HFFc6 (cell line): ENCODE data around the gene HSDL1. TPM values are rescaled to one million over a fixed set of nuclear protein-coding genes. Genes with fewer than 3 reads are reported as not detected.
A peak's percentile ranks its signal among the peaks of the same experiment; 100 is the strongest.

ENCODE experiments used
- DNase-seq: peaks from one replicate; pipeline ENCODE4 v3.0.0-alpha.2; 2018
- H3K27ac Mint-ChIP-seq: 2 replicates; pipeline ENCODE4 v1.8.0; 2020; ENCODE audit warnings: mild to moderate bottlenecking, mixed read lengths
- H3K27me3 Mint-ChIP-seq: 2 replicates; pipeline ENCODE4 v1.8.0; 2021; ENCODE audit warnings: mild to moderate bottlenecking, moderate library complexity, mixed read lengths; ENCODE audit not compliant: insufficient read depth
- H3K36me3 Mint-ChIP-seq: 2 replicates; pipeline ENCODE4 v1.8.0; 2021; ENCODE audit warnings: low read depth, mixed read lengths
- H3K4me1 Mint-ChIP-seq: 2 replicates; pipeline ENCODE4 v1.8.0; 2020; ENCODE audit warnings: low read depth, mixed read lengths
- H3K4me3 Mint-ChIP-seq: 2 replicates; pipeline ENCODE4 v1.8.0; 2020; ENCODE audit warnings: mild to moderate bottlenecking, moderate library complexity, mixed read lengths
- H3K9me3 Mint-ChIP-seq: 2 replicates; pipeline ENCODE4 v1.8.0; 2020; ENCODE audit warnings: mild to moderate bottlenecking, mixed read lengths
- total RNA-seq, 6 experiments: library from RNA; stranded (reverse); fragmentation: NEBNext Ultra II Directional; extraction: Animal tissue kit (Norgen Biotek cat#: 25700); gene quantifications; 2 replicates in 1 of 6; 3 replicates in 5 of 6; pipeline ENCODE4 v1.2.3, GENCODE V29; 2021
- TF ChIP-seq, protein P1 (sequence below): fragments of 200-600 bp; sonication (generic); IDR thresholded peaks from 2 replicates; pipeline ENCODE4 v1.5.0; 2021; ENCODE audit warnings: antibody characterized with exemption, mild to moderate bottlenecking

The HSDL1 gene
- total RNA-seq, 6 experiments from 2014 or later, result 14.8 to 18.8 (median 17.2) TPM

GRCh38 chr16:84103678-84104077 is 41.3 kb downstream of the HSDL1 start:
- peaks cover 38% of the 10 kb centered on the region for H3K4me1 Mint-ChIP-seq
- TF ChIP-seq, protein P1, sequence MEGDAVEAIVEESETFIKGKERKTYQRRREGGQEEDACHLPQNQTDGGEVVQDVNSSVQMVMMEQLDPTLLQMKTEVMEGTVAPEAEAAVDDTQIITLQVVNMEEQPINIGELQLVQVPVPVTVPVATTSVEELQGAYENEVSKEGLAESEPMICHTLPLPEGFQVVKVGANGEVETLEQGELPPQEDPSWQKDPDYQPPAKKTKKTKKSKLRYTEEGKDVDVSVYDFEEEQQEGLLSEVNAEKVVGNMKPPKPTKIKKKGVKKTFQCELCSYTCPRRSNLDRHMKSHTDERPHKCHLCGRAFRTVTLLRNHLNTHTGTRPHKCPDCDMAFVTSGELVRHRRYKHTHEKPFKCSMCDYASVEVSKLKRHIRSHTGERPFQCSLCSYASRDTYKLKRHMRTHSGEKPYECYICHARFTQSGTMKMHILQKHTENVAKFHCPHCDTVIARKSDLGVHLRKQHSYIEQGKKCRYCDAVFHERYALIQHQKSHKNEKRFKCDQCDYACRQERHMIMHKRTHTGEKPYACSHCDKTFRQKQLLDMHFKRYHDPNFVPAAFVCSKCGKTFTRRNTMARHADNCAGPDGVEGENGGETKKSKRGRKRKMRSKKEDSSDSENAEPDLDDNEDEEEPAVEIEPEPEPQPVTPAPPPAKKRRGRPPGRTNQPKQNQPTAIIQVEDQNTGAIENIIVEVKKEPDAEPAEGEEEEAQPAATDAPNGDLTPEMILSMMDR, result no peak
- no peaks in the 10 kb centered on the region for H3K9me3 Mint-ChIP-seq
- H3K27me3 Mint-ChIP-seq, result no peaks in the 10 kb centered on the region
- peaks cover 5% of the 10 kb centered on the region for H3K36me3 Mint-ChIP-seq
- no peak for DNase-seq
- H3K4me3 Mint-ChIP-seq, result no peak overlapping the region
- peak overlapping the region; percentile 4; the same call in 1 of the 2 replicates for H3K27ac Mint-ChIP-seq

GRCh38 chr16:84098939-84099338 is 46.0 kb downstream of the HSDL1 start:
- TF ChIP-seq, protein P1, result no peak
- Mint-ChIP-seq H3K27me3 (no peaks in the 10 kb centered on the region), H3K9me3 (no peaks in the 10 kb centered on the region), H3K4me3 (no peak overlapping the region), H3K4me1 (peaks cover 22% of the 10 kb centered on the region), H3K36me3 (peaks cover 6% of the 10 kb centered on the region), H3K27ac (no peak overlapping the region; the same call in 1 of the 2 replicates)
- no peak for DNase-seq

DNA sequence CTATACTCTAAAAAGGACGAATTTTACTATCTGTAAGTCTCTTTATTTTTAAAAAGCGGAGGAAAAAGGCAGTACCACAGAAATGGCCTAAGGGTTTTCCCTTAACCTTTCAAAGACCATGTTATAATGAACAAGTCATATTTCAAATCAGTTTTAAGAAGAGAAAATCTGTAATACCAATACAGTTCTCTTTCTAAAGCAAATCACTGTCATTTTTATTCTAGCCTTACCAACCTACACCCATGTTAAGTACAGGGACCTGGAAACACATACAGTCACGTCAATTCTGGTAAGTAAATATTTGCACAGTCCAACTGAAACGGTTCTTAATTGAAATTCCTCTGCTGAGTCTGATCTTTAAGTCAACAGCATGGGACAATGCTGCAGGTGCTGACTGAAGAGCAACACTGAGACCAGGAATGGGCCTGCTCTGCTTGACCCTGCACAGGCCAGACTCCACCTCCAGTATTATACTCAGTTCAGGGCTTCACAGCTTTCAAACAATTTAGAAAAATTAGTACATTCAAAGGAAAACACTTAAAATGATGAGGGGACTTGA is 48.5 kb downstream of the HSDL1 start:
- Mint-ChIP-seq H3K36me3 (peaks cover 14% of the 10 kb centered on the region), H3K27ac (no peak overlapping the region), H3K27me3 (peaks cover 1% of the 10 kb centered on the region; the same call in 1 of the 2 replicates), H3K9me3 (no peaks in the 10 kb centered on the region), H3K4me3 (no peak overlapping the region), H3K4me1 (peaks cover 16% of the 10 kb centered on the region)
- no peak for DNase-seq
- TF ChIP-seq, protein P1, result no peak

DNA sequence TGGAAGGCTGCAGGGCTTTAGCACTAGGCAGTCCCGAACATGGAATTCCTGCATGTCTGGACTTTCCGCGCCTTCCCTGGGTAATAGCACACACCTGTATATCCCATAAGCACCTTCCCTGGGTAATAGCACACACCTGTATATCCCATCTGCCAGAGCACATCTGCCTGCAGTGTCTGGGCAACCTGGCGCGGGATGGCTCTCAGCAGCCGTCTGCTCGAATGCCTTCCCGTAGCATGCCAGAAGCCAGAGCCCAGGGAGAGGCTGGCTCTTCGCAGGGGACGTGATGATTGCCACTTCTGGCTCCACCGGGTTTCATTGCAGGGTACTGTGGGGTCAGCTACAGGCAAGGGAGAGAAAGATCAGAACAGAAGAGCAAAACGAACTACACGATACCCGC is 49.5 kb downstream of the HSDL1 start:
- no peaks in the 10 kb centered on the region for H3K9me3 Mint-ChIP-seq
- no peak overlapping the region for H3K27ac Mint-ChIP-seq
- H3K27me3 Mint-ChIP-seq, result peaks cover 1% of the 10 kb centered on the region; the same call in 1 of the 2 replicates
- TF ChIP-seq, protein P1, result no peak
- DNase-seq, result no peak
- H3K4me3 Mint-ChIP-seq, result no peak overlapping the region
- H3K36me3 Mint-ChIP-seq, result peaks cover 17% of the 10 kb centered on the region
- H3K4me1 Mint-ChIP-seq, result peaks cover 16% of the 10 kb centered on the region

GRCh38 chr16:84093879-84094270 is 51.1 kb downstream of the HSDL1 start:
- Mint-ChIP-seq H3K36me3 (peaks cover 20% of the 10 kb centered on the region), H3K27me3 (peaks cover 1% of the 10 kb centered on the region; the same call in 1 of the 2 replicates), H3K4me3 (no peak overlapping the region), H3K27ac (no peak overlapping the region), H3K9me3 (no peaks in the 10 kb centered on the region), H3K4me1 (peaks cover 3% of the 10 kb centered on the region)
- no peak for DNase-seq
- TF ChIP-seq, protein P1, result no peak
